Thymus (tissue), 11 donors: ENCODE results near the gene LPP. TPM values are rescaled to one million over a fixed set of nuclear protein-coding genes. Genes with fewer than 3 reads are reported as not detected.

Experiments used
- DNase-seq, 9 donors: peaks; one replicate each; pipeline ENCODE4 v3.0.0-alpha.2; 2013; ENCODE audit warnings: low spot score in 9 of 9, low read depth in 6 of 9, missing footprints in 1 of 9
- H3K27ac ChIP-seq, 2 donors: one replicate each; pipeline ENCODE4 v1.5.1; 2013; ENCODE audit warnings: control low read depth in 1 of 2, low read depth in 1 of 2, low read length in 1 of 2, mild to moderate bottlenecking in 1 of 2, moderate library complexity in 1 of 2
- H3K27me3 ChIP-seq, 2 donors: one replicate each; pipeline ENCODE4 v1.5.1; 2013; ENCODE audit warnings: low read length in 1 of 2; ENCODE audit not compliant: control insufficient read depth in 2 of 2, insufficient read depth in 1 of 2
- H3K36me3 ChIP-seq, 2 donors: one replicate each; pipeline ENCODE4 v1.5.1; 2013; ENCODE audit warnings: low read length in 1 of 2, mild to moderate bottlenecking in 1 of 2, moderate library complexity in 1 of 2; ENCODE audit not compliant: control insufficient read depth in 2 of 2, insufficient read depth in 2 of 2
- H3K4me1 ChIP-seq, 2 donors: one replicate each; pipeline ENCODE4 v1.5.1; 2013; ENCODE audit warnings: low read length in 2 of 2; ENCODE audit not compliant: control insufficient read depth in 2 of 2, insufficient read depth in 2 of 2
- H3K4me3 ChIP-seq, 2 donors: one replicate each; pipeline ENCODE4 v1.5.1; 2013; ENCODE audit warnings: low read length in 2 of 2, control low read depth in 1 of 2, mild to moderate bottlenecking in 1 of 2
- H3K9me3 ChIP-seq, 2 donors: one replicate each; pipeline ENCODE4 v1.5.1; 2013; ENCODE audit warnings: low read length in 1 of 2, mild to moderate bottlenecking in 1 of 2; ENCODE audit not compliant: control insufficient read depth in 2 of 2, insufficient read depth in 1 of 2
- WGBS: extraction: QIAGEN DNeasy Blood & Tissue Kit; methylation state at CpG from one replicate; pipeline ENCODE4 v1.1.7; 2013; 5-methylcytosine and 5-hydroxymethylcytosine counted together
- polyA plus RNA-seq: library from polyadenylated mRNA; stranded (reverse); fragments of 200-250 nt; gene quantifications from one replicate; pipeline ENCODE4 v1.2.3, GENCODE V29; 2013
- total RNA-seq: library from RNA; stranded (reverse); fragments of 120-200 nt; gene quantifications from one replicate; pipeline ENCODE4 v1.2.4, GENCODE V29; 2013
- donor health status: healthy.

LPP gene
- total and polyA plus RNA-seq, 2 donors: 6.5 to 9.2 TPM

- Histone ChIP-seq H3K27ac (no peak overlapping the region), H3K4me3 (no peak overlapping the region), H3K27me3 (no peaks in the 10 kb centered on the region), H3K9me3 (no peaks in the 10 kb centered on the region), H3K4me1 (peaks cover 11 to 15% of the 10 kb centered on the region in 2 donors), H3K36me3 (peaks cover 0 to 2% of the 10 kb centered on the region in 2 donors)
- 98% methylated on average over 5 of the region's 5 CpGs for WGBS
- no peak for DNase-seq
These were observed 108.5 kb downstream of the LPP start for GRCh38 chr3:188262488-188262887.

- DNase-seq: no peak
- Histone ChIP-seq H3K4me1 (peaks cover 7 to 16% of the 10 kb centered on the region in 2 donors), H3K9me3 (no peaks in the 10 kb centered on the region), H3K36me3 (peaks cover 0 to 2% of the 10 kb centered on the region in 2 donors), H3K4me3 (no peak overlapping the region), H3K27me3 (no peaks in the 10 kb centered on the region), H3K27ac (no peak overlapping the region)
- WGBS: 98% methylated on average over 8 of the region's 8 CpGs
These were observed 109.1 kb downstream of the LPP start for GRCh38 chr3:188262913-188263683.

GRCh38 chr3:188264226-188265207 is 110.6 kb downstream of the LPP start:
- WGBS: 95% methylated on average over 7 of the region's 7 CpGs

GRCh38 chr3:188266562-188267274 is 112.8 kb downstream of the LPP start:
- no peak for DNase-seq
- Histone ChIP-seq H3K27me3 (no peaks in the 10 kb centered on the region), H3K36me3 (no peaks in the 10 kb centered on the region), H3K4me1 (peaks cover 10 to 20% of the 10 kb centered on the region in 2 donors), H3K27ac (no peak overlapping the region), H3K9me3 (no peaks in the 10 kb centered on the region), H3K4me3 (no peak overlapping the region)
- 96% methylated on average over 10 of the region's 10 CpGs for WGBS

More at GRCh38 chr3:188264226-188265207, 110.6 kb downstream of the LPP start:
- Histone ChIP-seq H3K27ac (no peak overlapping the region), H3K27me3 (no peaks in the 10 kb centered on the region), H3K36me3 (no peaks in the 10 kb centered on the region), H3K4me1 (peaks cover 10 to 20% of the 10 kb centered on the region in 2 donors), H3K4me3 (no peak overlapping the region), H3K9me3 (no peaks in the 10 kb centered on the region)
- no peak for DNase-seq

- Histone ChIP-seq H3K4me1 (peaks cover 10 to 20% of the 10 kb centered on the region in 2 donors), H3K9me3 (no peaks in the 10 kb centered on the region), H3K27ac (no peak overlapping the region), H3K4me3 (no peak overlapping the region), H3K27me3 (no peaks in the 10 kb centered on the region), H3K36me3 (no peaks in the 10 kb centered on the region)
- 98% methylated on average over 7 of the region's 7 CpGs for WGBS
- DNase-seq: no peak
These were observed 113.9 kb downstream of the LPP start for GRCh38 chr3:188267790-188268335.

- no peak overlapping the region for H3K4me3 ChIP-seq
- no peaks in the 10 kb centered on the region for H3K36me3 ChIP-seq
- no peaks in the 10 kb centered on the region for H3K9me3 ChIP-seq
- no peak overlapping the region for H3K27ac ChIP-seq
- peak in 3 of 9 donors; percentile 16 to 49 (median 28) for DNase-seq
- H3K27me3 ChIP-seq: no peaks in the 10 kb centered on the region
- peaks cover 10 to 20% of the 10 kb centered on the region in 2 donors for H3K4me1 ChIP-seq
- WGBS: 86% methylated on average over 5 of the region's 5 CpGs
These were observed 114.4 kb downstream of the LPP start for GRCh38 chr3:188268336-188268735.

- Histone ChIP-seq H3K9me3 (no peaks in the 10 kb centered on the region), H3K36me3 (no peaks in the 10 kb centered on the region), H3K4me3 (no peak overlapping the region), H3K27ac (no peak overlapping the region), H3K27me3 (no peaks in the 10 kb centered on the region), H3K4me1 (peaks cover 10 to 20% of the 10 kb centered on the region in 2 donors)
- 84% methylated on average over 4 of the region's 4 CpGs for WGBS
- DNase-seq: no peak
These were observed 115.1 kb downstream of the LPP start for GRCh38 chr3:188269040-188269439.

- no peaks in the 10 kb centered on the region for H3K27me3 ChIP-seq
- 84% methylated on average over 3 of the region's 3 CpGs for WGBS
- peaks cover 10 to 16% of the 10 kb centered on the region in 2 donors for H3K4me1 ChIP-seq
- no peaks in the 10 kb centered on the region for H3K9me3 ChIP-seq
- DNase-seq: no peak
- H3K4me3 ChIP-seq: no peak overlapping the region
- H3K36me3 ChIP-seq: no peaks in the 10 kb centered on the region
- peak overlapping the region in 1 of 2 donors; percentile 31 for H3K27ac ChIP-seq
These were observed 116.5 kb downstream of the LPP start for GRCh38 chr3:188270423-188270972.
